Thoracic aorta (tissue), 2 donors: Measurements from ENCODE around the gene PNMA1. TPM values are rescaled to one million over a fixed set of nuclear protein-coding genes. Genes with fewer than 3 reads are reported as not detected.

Source experiments
- ATAC-seq: fragments of 150-250 bp; one replicate; pipeline ENCODE4 v1.8.0; 2017; ENCODE audit warnings: low read depth; ENCODE audit not compliant: insufficient number of reproducible peaks, low FRiP score
- DNase-seq: peaks from one replicate; pipeline ENCODE4 v3.0.0-alpha.2; 2020; ENCODE audit warnings: low spot score
- H3K27ac ChIP-seq, 2 donors: fragments of 200-600 bp; sonication (generic); 1 replicate in 1 of 2; 2 replicates in 1 of 2; pipeline ENCODE4 v1.5.1; 2016; ENCODE audit warnings: mild to moderate bottlenecking in 2 of 2, moderate library complexity in 2 of 2
- H3K27me3 ChIP-seq: fragments of 200-600 bp; sonication (generic); replicated peaks from 2 replicates; pipeline ENCODE4 v1.6.0; 2016; ENCODE audit warnings: mild to moderate bottlenecking; ENCODE audit not compliant: insufficient read depth
- H3K36me3 ChIP-seq: fragments of 200-600 bp; sonication (generic); one replicate; pipeline ENCODE4 v1.5.1; 2016
- H3K4me1 ChIP-seq, 2 donors: fragments of 200-600 bp; sonication (generic); 1 replicate in 1 of 2; 2 replicates in 1 of 2; pipeline versions ENCODE4 v1.5.1 to v1.6.0; 2016; ENCODE audit warnings: low read depth in 2 of 2, mild to moderate bottlenecking in 1 of 2; ENCODE audit not compliant: control insufficient read depth in 1 of 2
- H3K4me3 ChIP-seq: fragments of 200-600 bp; sonication (generic); 2 replicates; pipeline ENCODE4 v1.5.1; 2016; ENCODE audit warnings: mild to moderate bottlenecking
- H3K9me3 ChIP-seq: fragments of 200-600 bp; sonication (generic); 2 replicates; pipeline ENCODE4 v1.5.1; 2016
- total RNA-seq, 2 donors: library from RNA; depleted of rRNA; stranded (reverse); fragments of >200 nt; gene quantifications; one replicate each; pipeline versions ENCODE4 v1.1.0 to v1.2.3, GENCODE V29; 2016
- TF ChIP-seq, protein P1 (sequence below): fragments of 200-600 bp; sonication (generic); IDR thresholded peaks from one replicate; pipeline ENCODE4 v1.5.1; 2019; ENCODE audit warnings: antibody characterized with exemption

The PNMA1 gene
- total RNA-seq, 2 donors from 2014 or later, result 27.3 to 37.4 TPM

DNA sequence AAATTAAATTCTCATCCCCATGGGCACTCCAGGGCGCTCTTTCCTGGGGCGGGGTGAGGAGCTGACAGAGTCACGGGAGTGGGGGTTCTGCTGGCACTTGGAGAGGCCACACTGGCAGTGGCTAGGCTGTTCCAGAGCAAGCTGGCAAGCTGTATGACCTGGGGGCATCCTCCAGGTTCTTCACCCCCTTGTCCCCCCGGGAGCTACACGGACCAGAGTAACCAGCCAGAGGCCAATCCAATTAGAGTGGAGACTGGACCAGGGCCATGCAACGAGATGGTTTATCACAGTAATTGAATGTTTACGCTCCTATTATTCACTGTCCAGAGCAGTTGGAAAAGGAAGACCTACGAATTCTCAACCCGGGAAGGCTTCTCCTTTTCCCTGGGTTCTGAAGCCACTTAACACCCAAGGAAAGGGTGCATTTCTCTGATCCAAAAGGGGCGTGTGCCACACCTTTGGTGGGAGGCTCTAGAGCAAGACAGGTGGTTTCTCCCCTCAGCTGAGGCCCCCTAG lies 43.8 kb upstream of the PNMA1 start:
- Histone ChIP-seq H3K27ac (peak overlapping the region; percentile 97 to 99), H3K4me3 (peak overlapping the region; percentile 88), H3K36me3 (no peaks in the 10 kb centered on the region), H3K27me3 (no peaks in the 10 kb centered on the region), H3K9me3 (no peaks in the 10 kb centered on the region), H3K4me1 (peaks cover 77 to 86% of the 10 kb centered on the region in 2 donors)
- ATAC-seq (no peak), DNase-seq (no peak)
- TF ChIP-seq, protein P1, sequence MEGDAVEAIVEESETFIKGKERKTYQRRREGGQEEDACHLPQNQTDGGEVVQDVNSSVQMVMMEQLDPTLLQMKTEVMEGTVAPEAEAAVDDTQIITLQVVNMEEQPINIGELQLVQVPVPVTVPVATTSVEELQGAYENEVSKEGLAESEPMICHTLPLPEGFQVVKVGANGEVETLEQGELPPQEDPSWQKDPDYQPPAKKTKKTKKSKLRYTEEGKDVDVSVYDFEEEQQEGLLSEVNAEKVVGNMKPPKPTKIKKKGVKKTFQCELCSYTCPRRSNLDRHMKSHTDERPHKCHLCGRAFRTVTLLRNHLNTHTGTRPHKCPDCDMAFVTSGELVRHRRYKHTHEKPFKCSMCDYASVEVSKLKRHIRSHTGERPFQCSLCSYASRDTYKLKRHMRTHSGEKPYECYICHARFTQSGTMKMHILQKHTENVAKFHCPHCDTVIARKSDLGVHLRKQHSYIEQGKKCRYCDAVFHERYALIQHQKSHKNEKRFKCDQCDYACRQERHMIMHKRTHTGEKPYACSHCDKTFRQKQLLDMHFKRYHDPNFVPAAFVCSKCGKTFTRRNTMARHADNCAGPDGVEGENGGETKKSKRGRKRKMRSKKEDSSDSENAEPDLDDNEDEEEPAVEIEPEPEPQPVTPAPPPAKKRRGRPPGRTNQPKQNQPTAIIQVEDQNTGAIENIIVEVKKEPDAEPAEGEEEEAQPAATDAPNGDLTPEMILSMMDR, result no peak

GRCh38 chr14:73757381-73757780 lies 43.2 kb upstream of the PNMA1 start:
- peak overlapping the region; percentile 88 for H3K4me3 ChIP-seq
- TF ChIP-seq, protein P1, result no peak
- no peaks in the 10 kb centered on the region for H3K27me3 ChIP-seq
- no peaks in the 10 kb centered on the region for H3K36me3 ChIP-seq
- peaks cover 78 to 86% of the 10 kb centered on the region in 2 donors for H3K4me1 ChIP-seq
- ATAC-seq, result no peak
- H3K27ac ChIP-seq, result peak overlapping the region; percentile 97 to 99
- no peaks in the 10 kb centered on the region for H3K9me3 ChIP-seq
- no peak for DNase-seq

DNA sequence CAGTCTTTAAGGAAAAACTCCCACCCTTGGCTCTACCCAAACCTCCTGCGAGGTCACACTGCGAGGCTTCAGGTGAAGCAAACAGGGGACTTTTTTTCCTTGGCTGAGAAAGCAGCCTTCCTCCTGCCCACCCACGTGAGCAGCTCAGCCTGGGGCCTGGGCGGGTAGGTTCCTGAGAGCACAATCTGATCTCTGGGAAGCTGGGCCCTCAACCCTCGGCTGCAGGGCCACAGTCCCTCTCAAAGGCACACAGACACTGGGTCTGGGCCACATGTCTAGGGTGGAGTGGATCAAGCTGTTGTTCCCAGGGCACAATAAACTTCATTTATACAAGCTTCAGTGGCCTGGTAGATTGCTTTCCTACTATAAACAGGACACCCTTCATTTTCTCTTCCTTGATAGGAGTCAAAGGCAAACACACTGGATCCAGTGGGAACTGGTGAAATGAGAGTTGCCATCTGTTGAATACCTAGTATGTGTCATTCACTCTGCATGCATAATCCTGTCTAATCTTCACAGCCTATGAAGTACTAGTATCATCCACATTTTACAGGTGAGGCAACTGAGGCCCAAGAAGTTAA lies 41.3 kb upstream of the PNMA1 start:
- ATAC-seq (no peak), DNase-seq (no peak)
- Histone ChIP-seq H3K4me3 (peak overlapping the region; percentile 57), H3K4me1 (peaks cover 78 to 86% of the 10 kb centered on the region in 2 donors), H3K27me3 (no peaks in the 10 kb centered on the region), H3K9me3 (no peaks in the 10 kb centered on the region), H3K36me3 (no peaks in the 10 kb centered on the region), H3K27ac (peak overlapping the region; percentile 97 to 99)
- TF ChIP-seq, protein P1, result no peak

GRCh38 chr14:73754911-73755360 lies 40.8 kb upstream of the PNMA1 start:
- ATAC-seq (no peak), DNase-seq (no peak)
- Histone ChIP-seq H3K27ac (peak overlapping the region; percentile 97 to 99), H3K27me3 (no peaks in the 10 kb centered on the region), H3K4me3 (peak overlapping the region; percentile 57), H3K4me1 (peaks cover 84 to 90% of the 10 kb centered on the region in 2 donors), H3K9me3 (no peaks in the 10 kb centered on the region), H3K36me3 (no peaks in the 10 kb centered on the region)
- TF ChIP-seq, protein P1, result no peak

DNA sequence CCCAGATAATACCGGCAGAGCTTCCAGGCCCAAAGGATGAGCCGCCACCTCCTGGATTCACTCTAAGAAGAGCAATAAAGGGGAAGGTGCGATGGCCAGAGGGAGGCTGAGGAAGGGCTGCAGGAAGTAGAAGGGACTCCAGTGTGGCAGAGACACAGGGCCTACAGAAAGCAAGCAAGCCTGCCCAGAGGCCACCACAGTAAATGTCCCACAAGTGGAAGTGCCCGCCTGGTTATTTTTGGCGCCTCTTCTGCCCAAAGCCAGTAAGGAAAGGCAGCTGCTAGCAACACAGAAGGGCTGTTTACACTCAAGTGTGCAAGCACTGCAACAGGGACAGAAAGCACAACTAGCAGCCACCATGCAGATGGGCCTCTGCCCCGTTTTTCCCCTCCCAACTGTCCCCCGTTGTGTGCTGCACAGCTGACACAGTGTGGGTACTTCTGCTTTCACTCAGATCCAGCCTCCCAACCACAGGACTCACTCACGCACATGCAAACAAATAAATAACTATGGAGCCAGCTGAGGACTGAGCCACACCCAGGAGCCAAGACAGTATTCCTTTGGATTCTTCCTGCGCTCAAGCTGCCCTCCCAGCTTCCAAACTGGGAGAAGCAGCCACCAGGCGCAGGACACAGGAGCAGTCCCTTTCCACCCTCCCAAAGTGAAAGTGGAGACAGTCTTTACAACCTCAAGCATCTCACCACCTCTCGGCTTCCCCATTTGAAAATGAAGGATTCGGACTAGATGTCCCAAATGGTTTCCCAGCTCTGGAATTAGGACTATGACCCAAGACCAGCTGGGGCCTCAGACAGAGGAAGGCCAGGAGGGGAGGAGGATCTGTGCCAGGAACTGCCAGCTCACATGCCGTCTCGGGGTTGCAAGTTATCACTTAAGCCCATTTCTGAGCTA lies 40.0 kb upstream of the PNMA1 start:
- DNase-seq (no peak), ATAC-seq (no peak)
- peak overlapping the region; percentile 57 for H3K4me3 ChIP-seq
- peaks cover 91 to 97% of the 10 kb centered on the region in 2 donors for H3K4me1 ChIP-seq
- H3K27me3 ChIP-seq, result no peaks in the 10 kb centered on the region
- H3K27ac ChIP-seq, result peak overlapping the region; percentile 97 to 99
- TF ChIP-seq, protein P1, result no peak
- no peaks in the 10 kb centered on the region for H3K9me3 ChIP-seq
- H3K36me3 ChIP-seq, result no peaks in the 10 kb centered on the region
